ENCODE measurements around the gene CDKN1C.
A peak's percentile ranks its signal among the peaks of the same experiment; 100 is the strongest.

Gene CDKN1C

GRCh38 chr11:2867142-2867541 lies 18.4 kb downstream of the CDKN1C start:
- DNase-seq: no peak

- DNase-seq: no peak
Measured at GRCh38 chr11:2865922-2866577, 19.5 kb downstream of the CDKN1C start.

- no peak for DNase-seq
Measured at GRCh38 chr11:2864901-2865300, 20.7 kb downstream of the CDKN1C start.

GRCh38 chr11:2863276-2863618 lies 22.3 kb downstream of the CDKN1C start:
- DNase-seq: peak; percentile 35

- DNase-seq: no peak
Measured at GRCh38 chr11:2862395-2863275, 22.9 kb downstream of the CDKN1C start.

GRCh38 chr11:2860636-2861035 lies 24.9 kb downstream of the CDKN1C start:
- DNase-seq: peak; percentile 32

GRCh38 chr11:2859699-2860037 lies 25.9 kb downstream of the CDKN1C start:
- DNase-seq: no peak

- DNase-seq: no peak
Measured at GRCh38 chr11:2858995-2859698, 26.4 kb downstream of the CDKN1C start.

GRCh38 chr11:2857918-2858317 lies 27.7 kb downstream of the CDKN1C start:
- no peak for DNase-seq

- DNase-seq: no peak
Measured at GRCh38 chr11:2857276-2857675, 28.3 kb downstream of the CDKN1C start.

GRCh38 chr11:2855162-2855561 lies 30.4 kb downstream of the CDKN1C start:
- DNase-seq: no peak

GRCh38 chr11:2853997-2854560 lies 31.5 kb downstream of the CDKN1C start:
- no peak for DNase-seq

- DNase-seq: no peak
Measured at GRCh38 chr11:2853401-2853800, 32.2 kb downstream of the CDKN1C start.

- DNase-seq: no peak
Measured at GRCh38 chr11:2849994-2850770, 35.4 kb downstream of the CDKN1C start.

GRCh38 chr11:2848497-2848896 lies 37.1 kb downstream of the CDKN1C start:
- DNase-seq: no peak

- DNase-seq: no peak
Measured at GRCh38 chr11:2847561-2847960, 38.0 kb downstream of the CDKN1C start.

GRCh38 chr11:2846470-2846869 lies 39.1 kb downstream of the CDKN1C start:
- no peak for DNase-seq

- DNase-seq: no peak
Measured at GRCh38 chr11:2846056-2846455, 39.5 kb downstream of the CDKN1C start.

- DNase-seq: no peak
Measured at GRCh38 chr11:2844996-2845395, 40.6 kb downstream of the CDKN1C start.

- DNase-seq: no peak
Measured at GRCh38 chr11:2844116-2844842, 41.3 kb downstream of the CDKN1C start.

- no peak for DNase-seq
Measured at GRCh38 chr11:2843551-2843950, 42.0 kb downstream of the CDKN1C start.

GRCh38 chr11:2842876-2843275 lies 42.7 kb downstream of the CDKN1C start:
- DNase-seq: no peak
